Measurements from ENCODE around the gene AHDC1. TPM values are rescaled to one million over a fixed set of nuclear protein-coding genes. Genes with fewer than 3 reads are reported as not detected.

The AHDC1 gene
- total and polyA plus RNA-seq, 2 of the 13 experiments (the other 11 are each of a cell fraction or from before 2014, with no cell fraction given): 1.0 to 2.7 TPM

DNA sequence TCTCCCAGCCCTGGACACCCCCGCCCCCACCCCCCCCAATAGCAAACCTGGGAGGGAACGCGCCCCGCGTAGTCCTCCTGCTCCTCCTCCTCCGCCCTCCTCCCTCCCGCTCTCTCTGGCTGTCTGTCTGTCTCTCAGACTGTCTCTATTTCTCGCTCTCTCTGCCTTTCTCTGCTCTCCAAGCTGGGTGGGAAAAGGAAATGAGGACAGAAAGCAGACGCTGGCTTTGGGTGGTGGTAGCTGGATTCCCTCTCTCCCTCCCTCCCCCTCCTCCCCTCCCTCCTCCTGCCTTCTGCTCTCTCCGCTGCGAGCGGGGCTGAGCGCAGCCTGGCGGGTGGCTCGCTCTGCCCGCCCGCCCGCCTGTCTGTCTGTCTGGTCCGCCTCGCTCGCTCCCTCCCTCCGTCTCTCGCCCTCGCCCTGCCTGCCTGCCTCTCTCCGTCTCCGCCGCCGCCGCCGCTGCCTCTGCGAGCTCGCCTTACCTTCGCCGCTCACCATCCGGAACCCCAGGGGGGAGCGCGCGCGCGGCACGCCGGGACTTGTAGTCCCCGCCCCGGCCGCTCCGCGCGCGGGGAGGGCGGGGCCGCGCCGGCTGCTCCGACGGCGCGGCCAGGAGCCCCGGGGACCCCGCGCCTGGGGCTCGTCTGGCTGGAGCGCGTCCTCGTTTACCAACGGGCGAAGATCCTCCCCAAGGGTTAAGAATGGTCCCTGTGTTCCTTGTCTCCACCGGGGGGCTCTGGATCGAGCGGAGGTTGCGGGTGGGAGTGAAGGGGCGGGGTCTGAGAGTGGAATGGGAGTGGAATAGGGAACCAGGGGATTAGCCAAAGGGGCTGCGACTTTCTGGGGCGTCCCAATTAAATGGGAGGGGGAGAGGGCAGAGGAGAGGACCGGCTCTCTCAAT lies at the start of gene AHDC1 (continued):
- TF ChIP-seq ZBTB40 (IDR thresholded peaks at IDR 0.05) (no peak), ZBTB40 (CRISPR knock-in tag; IDR thresholded peaks at IDR 0.05) (0 out of 2 replicates have a peak, but pooled peaks have one; percentile 18), MEIS2 (CRISPR knock-in tag; IDR thresholded peaks at IDR 0.05) (no peak), CCDC6 (CRISPR knock-in tag; IDR thresholded peaks at IDR 0.05) (no peak), ZBTB2 (CRISPR knock-in tag; IDR thresholded peaks at IDR 0.05; ENCODE audit: low read depth) (no peak), TBX3 (IDR thresholded peaks at IDR 0.05; ENCODE audit: borderline replicate concordance) (no peak), ATM (IDR thresholded peaks at IDR 0.05; ENCODE audit: borderline replicate concordance) (no peak), ZSCAN22 (CRISPR knock-in tag; IDR thresholded peaks at IDR 0.05) (no peak), SIN3B (IDR thresholded peaks at IDR 0.05; ENCODE audit: low read length) (no peak)
- TF ChIP-seq, protein P1, sequence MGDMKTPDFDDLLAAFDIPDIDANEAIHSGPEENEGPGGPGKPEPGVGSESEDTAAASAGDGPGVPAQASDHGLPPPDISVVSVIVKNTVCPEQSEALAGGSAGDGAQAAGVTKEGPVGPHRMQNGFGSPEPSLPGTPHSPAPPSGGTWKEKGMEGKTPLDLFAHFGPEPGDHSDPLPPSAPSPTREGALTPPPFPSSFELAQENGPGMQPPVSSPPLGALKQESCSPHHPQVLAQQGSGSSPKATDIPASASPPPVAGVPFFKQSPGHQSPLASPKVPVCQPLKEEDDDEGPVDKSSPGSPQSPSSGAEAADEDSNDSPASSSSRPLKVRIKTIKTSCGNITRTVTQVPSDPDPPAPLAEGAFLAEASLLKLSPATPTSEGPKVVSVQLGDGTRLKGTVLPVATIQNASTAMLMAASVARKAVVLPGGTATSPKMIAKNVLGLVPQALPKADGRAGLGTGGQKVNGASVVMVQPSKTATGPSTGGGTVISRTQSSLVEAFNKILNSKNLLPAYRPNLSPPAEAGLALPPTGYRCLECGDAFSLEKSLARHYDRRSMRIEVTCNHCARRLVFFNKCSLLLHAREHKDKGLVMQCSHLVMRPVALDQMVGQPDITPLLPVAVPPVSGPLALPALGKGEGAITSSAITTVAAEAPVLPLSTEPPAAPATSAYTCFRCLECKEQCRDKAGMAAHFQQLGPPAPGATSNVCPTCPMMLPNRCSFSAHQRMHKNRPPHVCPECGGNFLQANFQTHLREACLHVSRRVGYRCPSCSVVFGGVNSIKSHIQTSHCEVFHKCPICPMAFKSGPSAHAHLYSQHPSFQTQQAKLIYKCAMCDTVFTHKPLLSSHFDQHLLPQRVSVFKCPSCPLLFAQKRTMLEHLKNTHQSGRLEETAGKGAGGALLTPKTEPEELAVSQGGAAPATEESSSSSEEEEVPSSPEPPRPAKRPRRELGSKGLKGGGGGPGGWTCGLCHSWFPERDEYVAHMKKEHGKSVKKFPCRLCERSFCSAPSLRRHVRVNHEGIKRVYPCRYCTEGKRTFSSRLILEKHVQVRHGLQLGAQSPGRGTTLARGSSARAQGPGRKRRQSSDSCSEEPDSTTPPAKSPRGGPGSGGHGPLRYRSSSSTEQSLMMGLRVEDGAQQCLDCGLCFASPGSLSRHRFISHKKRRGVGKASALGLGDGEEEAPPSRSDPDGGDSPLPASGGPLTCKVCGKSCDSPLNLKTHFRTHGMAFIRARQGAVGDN (CRISPR knock-in tag; IDR thresholded peaks at IDR 0.05): peak; percentile 37; the same call in 1 of the 2 replicates
- TF ChIP-seq, protein P2, sequence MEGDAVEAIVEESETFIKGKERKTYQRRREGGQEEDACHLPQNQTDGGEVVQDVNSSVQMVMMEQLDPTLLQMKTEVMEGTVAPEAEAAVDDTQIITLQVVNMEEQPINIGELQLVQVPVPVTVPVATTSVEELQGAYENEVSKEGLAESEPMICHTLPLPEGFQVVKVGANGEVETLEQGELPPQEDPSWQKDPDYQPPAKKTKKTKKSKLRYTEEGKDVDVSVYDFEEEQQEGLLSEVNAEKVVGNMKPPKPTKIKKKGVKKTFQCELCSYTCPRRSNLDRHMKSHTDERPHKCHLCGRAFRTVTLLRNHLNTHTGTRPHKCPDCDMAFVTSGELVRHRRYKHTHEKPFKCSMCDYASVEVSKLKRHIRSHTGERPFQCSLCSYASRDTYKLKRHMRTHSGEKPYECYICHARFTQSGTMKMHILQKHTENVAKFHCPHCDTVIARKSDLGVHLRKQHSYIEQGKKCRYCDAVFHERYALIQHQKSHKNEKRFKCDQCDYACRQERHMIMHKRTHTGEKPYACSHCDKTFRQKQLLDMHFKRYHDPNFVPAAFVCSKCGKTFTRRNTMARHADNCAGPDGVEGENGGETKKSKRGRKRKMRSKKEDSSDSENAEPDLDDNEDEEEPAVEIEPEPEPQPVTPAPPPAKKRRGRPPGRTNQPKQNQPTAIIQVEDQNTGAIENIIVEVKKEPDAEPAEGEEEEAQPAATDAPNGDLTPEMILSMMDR (CRISPR knock-in tag; IDR thresholded peaks at IDR 0.05): peak; percentile 38

Measured in HepG2 (cell line).